Measurements from ENCODE around the gene FOSL2. TPM values are rescaled to one million over a fixed set of nuclear protein-coding genes. Genes with fewer than 3 reads are reported as not detected.
"Not testable (repeated sequence)": the region's sequence is repeated elsewhere in the genome, so short reads cannot be mapped to it uniquely, and the experiment has no call there.

Gene FOSL2
- total RNA-seq, 1 experiment from 2014 or later = 93.2 TPM

- in situ Hi-C loops (cut with HindIII; ENCODE audit: low pct_unique_long_range_greater_than_20kb, low sequenced_read_pairs) = no loop called here
- no peak for DNase-seq (ENCODE audit: low read depth)
Observed at GRCh38 chr2:28367667-28368356, 24.8 kb upstream of the FOSL2 start.

GRCh38 chr2:28368357-28368798 lies 24.3 kb upstream of the FOSL2 start:
- in situ Hi-C loops (cut with HindIII; ENCODE audit: low pct_unique_long_range_greater_than_20kb, low sequenced_read_pairs) = no loop called here

GRCh38 chr2:28369358-28369757 lies 23.3 kb upstream of the FOSL2 start:
- in situ Hi-C loops (cut with HindIII; ENCODE audit: low pct_unique_long_range_greater_than_20kb, low sequenced_read_pairs) = no loop called here
- DNase-seq (ENCODE audit: low read depth) = no peak

More at GRCh38 chr2:28368357-28368798, 24.3 kb upstream of the FOSL2 start:
- DNase-seq (ENCODE audit: low read depth) = no peak

GRCh38 chr2:28370354-28370753 lies 22.3 kb upstream of the FOSL2 start:
- DNase-seq (ENCODE audit: low read depth) = no peak
- in situ Hi-C loops (cut with HindIII; ENCODE audit: low pct_unique_long_range_greater_than_20kb, low sequenced_read_pairs) = no loop called here

GRCh38 chr2:28371728-28372127 lies 20.9 kb upstream of the FOSL2 start:
- in situ Hi-C loops (cut with HindIII; ENCODE audit: low pct_unique_long_range_greater_than_20kb, low sequenced_read_pairs); DNase-seq (ENCODE audit: low read depth): not testable (repeated sequence)

- in situ Hi-C loops (cut with HindIII; ENCODE audit: low pct_unique_long_range_greater_than_20kb, low sequenced_read_pairs) = no loop called here
- DNase-seq (ENCODE audit: low read depth) = no peak
Observed at GRCh38 chr2:28373854-28374253, 18.8 kb upstream of the FOSL2 start.

GRCh38 chr2:28374331-28374730 lies 18.3 kb upstream of the FOSL2 start:
- in situ Hi-C loops (cut with HindIII; ENCODE audit: low pct_unique_long_range_greater_than_20kb, low sequenced_read_pairs) = no loop called here
- DNase-seq (ENCODE audit: low read depth) = no peak

- DNase-seq (ENCODE audit: low read depth) = no peak
- in situ Hi-C loops (cut with HindIII; ENCODE audit: low pct_unique_long_range_greater_than_20kb, low sequenced_read_pairs) = no loop called here
Observed at GRCh38 chr2:28375236-28375635, 17.4 kb upstream of the FOSL2 start.

GRCh38 chr2:28375742-28376631 lies 16.7 kb upstream of the FOSL2 start:
- DNase-seq (ENCODE audit: low read depth) = no peak
- in situ Hi-C loops (cut with HindIII; ENCODE audit: low pct_unique_long_range_greater_than_20kb, low sequenced_read_pairs) = no loop called here

GRCh38 chr2:28377195-28377816 lies 15.4 kb upstream of the FOSL2 start:
- in situ Hi-C loops (cut with HindIII; ENCODE audit: low pct_unique_long_range_greater_than_20kb, low sequenced_read_pairs) = no loop called here
- no peak for DNase-seq (ENCODE audit: low read depth)

- in situ Hi-C loops (cut with HindIII; ENCODE audit: low pct_unique_long_range_greater_than_20kb, low sequenced_read_pairs) = no loop called here
- no peak for DNase-seq (ENCODE audit: low read depth)
Observed at GRCh38 chr2:28377984-28378678, 14.5 kb upstream of the FOSL2 start.

- DNase-seq (ENCODE audit: low read depth) = no peak
- in situ Hi-C loops (cut with HindIII; ENCODE audit: low pct_unique_long_range_greater_than_20kb, low sequenced_read_pairs) = no loop called here
Observed at GRCh38 chr2:28378679-28379584, 13.7 kb upstream of the FOSL2 start.

- no peak for DNase-seq (ENCODE audit: low read depth)
- in situ Hi-C loops (cut with HindIII; ENCODE audit: low pct_unique_long_range_greater_than_20kb, low sequenced_read_pairs) = no loop called here
Observed at GRCh38 chr2:28380219-28380618, 12.4 kb upstream of the FOSL2 start.

GRCh38 chr2:28381225-28382180 lies 11.2 kb upstream of the FOSL2 start:
- in situ Hi-C loops (cut with HindIII; ENCODE audit: low pct_unique_long_range_greater_than_20kb, low sequenced_read_pairs) = no loop called here

GRCh38 chr2:28382755-28383154 lies 9.9 kb upstream of the FOSL2 start:
- no peak for DNase-seq (ENCODE audit: low read depth)
- in situ Hi-C loops (cut with HindIII; ENCODE audit: low pct_unique_long_range_greater_than_20kb, low sequenced_read_pairs) = no loop called here

More at GRCh38 chr2:28381225-28382180, 11.2 kb upstream of the FOSL2 start:
- DNase-seq (ENCODE audit: low read depth) = no peak

GRCh38 chr2:28387082-28387960 lies 5.3 kb upstream of the FOSL2 start:
- no peak for DNase-seq (ENCODE audit: low read depth)
- in situ Hi-C loops (cut with HindIII; ENCODE audit: low pct_unique_long_range_greater_than_20kb, low sequenced_read_pairs) = no loop called here

All from Caki2 (cell line).